Chondrocyte (in vitro differentiated cells): ENCODE measurements around the gene TULP4. TPM values are rescaled to one million over a fixed set of nuclear protein-coding genes. Genes with fewer than 3 reads are reported as not detected.

Experiments used
- DNase-seq: peaks from one replicate; pipeline ENCODE4 v3.0.0; 2021; ENCODE audit warnings: mixed read lengths, low spot score
- H3K27ac Mint-ChIP-seq: one replicate; pipeline ENCODE4 v1.8.0; 2021; ENCODE audit warnings: mild to moderate bottlenecking, moderate library complexity, mixed read lengths; ENCODE audit not compliant: unreplicated experiment
- H3K27me3 Mint-ChIP-seq: 2 replicates; pipeline ENCODE4 v1.8.0; 2021; ENCODE audit warnings: low read depth, mixed read lengths
- H3K36me3 Mint-ChIP-seq: 2 replicates; pipeline ENCODE4 v1.8.0; 2021; ENCODE audit warnings: low read depth, mixed read lengths
- H3K4me1 Mint-ChIP-seq: 2 replicates; pipeline ENCODE4 v1.8.0; 2021; ENCODE audit warnings: low read depth, mild to moderate bottlenecking, mixed read lengths
- H3K4me3 Mint-ChIP-seq: one replicate; pipeline ENCODE4 v1.8.0; 2021; ENCODE audit warnings: mild to moderate bottlenecking, moderate library complexity, mixed read lengths; ENCODE audit not compliant: unreplicated experiment
- H3K9me3 Mint-ChIP-seq: 2 replicates; pipeline ENCODE4 v1.8.0; 2021; ENCODE audit warnings: low read depth, mixed read lengths
- total RNA-seq: library from RNA; stranded (reverse); gene quantifications from 3 replicates; pipeline ENCODE4 v1.2.1, GENCODE V29; 2021
- TF ChIP-seq, protein P1 (sequence below): fragments of 200-600 bp; sonication (generic); IDR thresholded peaks from 2 replicates; pipeline ENCODE4 v1.5.0; 2021; ENCODE audit warnings: antibody characterized with exemption, mild to moderate bottlenecking, moderate library complexity

The TULP4 gene
- total RNA-seq, 1 donor from 2014 or later: 97.7 TPM

DNA sequence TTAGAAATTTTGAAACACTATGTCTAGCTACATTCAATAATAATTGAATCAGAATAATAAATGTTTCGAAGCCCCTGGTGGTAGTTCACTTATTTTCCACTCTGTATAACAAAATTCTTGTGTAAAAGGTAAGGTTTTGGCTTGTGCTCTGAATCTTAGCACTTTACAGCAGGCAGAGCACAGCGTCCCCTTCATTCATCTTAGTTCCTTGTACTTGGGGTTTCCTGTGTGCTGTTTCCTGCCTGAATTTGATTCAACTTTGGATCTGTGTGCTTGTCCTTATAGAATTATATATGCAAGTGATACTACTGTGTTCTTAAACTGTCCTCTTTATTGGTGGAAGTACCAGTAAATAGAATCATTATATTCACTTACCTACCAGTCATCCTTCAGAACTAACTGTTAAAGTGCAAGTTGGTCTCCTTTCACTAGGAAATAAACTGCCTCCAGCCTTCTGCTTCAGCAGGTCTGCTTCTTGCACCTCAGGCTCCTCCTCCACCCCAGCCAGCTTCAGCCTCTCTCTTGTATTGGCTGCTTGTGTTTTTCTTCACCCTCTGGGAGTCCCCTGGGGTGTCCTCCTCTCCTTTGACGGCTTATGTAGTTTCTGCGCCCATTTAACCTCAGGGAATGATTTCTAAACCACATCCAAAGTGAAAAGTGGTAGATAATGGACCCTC, 28.8 kb upstream of the TULP4 start:
- H3K4me1 Mint-ChIP-seq: peaks cover 56% of the 10 kb centered on the region
- peak overlapping the region; percentile 50 for H3K4me3 Mint-ChIP-seq

DNA sequence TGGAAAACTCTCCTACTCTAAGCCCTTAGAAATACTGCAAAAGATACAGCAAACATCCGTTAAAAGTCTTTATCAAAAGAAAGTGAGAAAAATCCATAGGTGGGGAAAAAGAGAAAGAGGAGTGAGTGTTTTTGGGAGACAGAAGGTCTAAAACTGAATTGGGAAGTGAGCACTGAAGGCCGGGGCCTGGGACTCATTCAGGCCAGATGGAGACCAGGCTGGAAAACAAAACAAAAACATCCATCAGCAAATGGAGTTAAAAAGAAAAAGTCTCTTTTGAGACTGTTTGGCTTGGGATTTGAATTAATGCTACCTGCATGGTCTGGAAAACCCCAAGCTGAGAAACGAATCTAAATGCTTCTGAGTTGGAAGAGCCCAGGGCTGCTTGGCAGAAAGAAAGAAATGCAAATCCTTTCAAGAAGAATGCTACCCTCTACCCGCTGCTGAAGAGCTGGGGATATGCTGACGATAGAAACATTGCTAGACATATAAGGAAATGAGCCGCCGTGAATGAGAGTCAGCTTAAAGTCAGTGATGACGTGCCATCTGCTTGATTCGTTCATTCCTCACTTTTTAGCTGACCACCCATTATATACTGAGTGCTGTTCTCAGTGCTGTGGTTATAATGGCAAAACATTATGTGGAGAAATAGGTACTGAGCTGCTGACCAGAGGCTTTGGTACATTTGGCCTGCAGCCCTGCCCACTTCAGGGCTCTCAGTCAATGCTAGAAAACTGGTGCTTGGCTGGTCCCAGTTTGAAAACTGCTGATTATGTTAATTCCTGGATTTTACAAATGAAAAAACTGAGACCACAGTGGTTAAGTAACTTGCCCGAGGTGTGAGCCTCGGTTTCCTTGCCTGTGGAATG, 28.0 kb upstream of the TULP4 start:
- TF ChIP-seq, protein P1, sequence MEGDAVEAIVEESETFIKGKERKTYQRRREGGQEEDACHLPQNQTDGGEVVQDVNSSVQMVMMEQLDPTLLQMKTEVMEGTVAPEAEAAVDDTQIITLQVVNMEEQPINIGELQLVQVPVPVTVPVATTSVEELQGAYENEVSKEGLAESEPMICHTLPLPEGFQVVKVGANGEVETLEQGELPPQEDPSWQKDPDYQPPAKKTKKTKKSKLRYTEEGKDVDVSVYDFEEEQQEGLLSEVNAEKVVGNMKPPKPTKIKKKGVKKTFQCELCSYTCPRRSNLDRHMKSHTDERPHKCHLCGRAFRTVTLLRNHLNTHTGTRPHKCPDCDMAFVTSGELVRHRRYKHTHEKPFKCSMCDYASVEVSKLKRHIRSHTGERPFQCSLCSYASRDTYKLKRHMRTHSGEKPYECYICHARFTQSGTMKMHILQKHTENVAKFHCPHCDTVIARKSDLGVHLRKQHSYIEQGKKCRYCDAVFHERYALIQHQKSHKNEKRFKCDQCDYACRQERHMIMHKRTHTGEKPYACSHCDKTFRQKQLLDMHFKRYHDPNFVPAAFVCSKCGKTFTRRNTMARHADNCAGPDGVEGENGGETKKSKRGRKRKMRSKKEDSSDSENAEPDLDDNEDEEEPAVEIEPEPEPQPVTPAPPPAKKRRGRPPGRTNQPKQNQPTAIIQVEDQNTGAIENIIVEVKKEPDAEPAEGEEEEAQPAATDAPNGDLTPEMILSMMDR: no peak
- no peak for DNase-seq
- Mint-ChIP-seq H3K9me3 (no peaks in the 10 kb centered on the region), H3K27ac (peak overlapping the region; percentile 95), H3K36me3 (no peaks in the 10 kb centered on the region), H3K4me1 (peaks cover 54% of the 10 kb centered on the region), H3K27me3 (no peaks in the 10 kb centered on the region), H3K4me3 (peak overlapping the region; percentile 50)

More for the DNA sequence above, 28.8 kb upstream of the TULP4 start:
- DNase-seq: no peak
- Mint-ChIP-seq H3K27me3 (no peaks in the 10 kb centered on the region), H3K27ac (peak overlapping the region; percentile 95), H3K9me3 (no peaks in the 10 kb centered on the region), H3K36me3 (no peaks in the 10 kb centered on the region)
- TF ChIP-seq, protein P1: peak; percentile 39

- no peak for DNase-seq
- H3K9me3 Mint-ChIP-seq: no peaks in the 10 kb centered on the region
- no peak overlapping the region for H3K4me3 Mint-ChIP-seq
- H3K4me1 Mint-ChIP-seq: peaks cover 47% of the 10 kb centered on the region
- TF ChIP-seq, protein P1: no peak
- H3K36me3 Mint-ChIP-seq: no peaks in the 10 kb centered on the region
- H3K27ac Mint-ChIP-seq: peak overlapping the region; percentile 95
- H3K27me3 Mint-ChIP-seq: no peaks in the 10 kb centered on the region
These were observed 27.2 kb upstream of the TULP4 start for GRCh38 chr6:158284876-158285655.

- no peaks in the 10 kb centered on the region for H3K36me3 Mint-ChIP-seq
- H3K4me3 Mint-ChIP-seq: no peak overlapping the region
- H3K4me1 Mint-ChIP-seq: peaks cover 47% of the 10 kb centered on the region
- no peak for DNase-seq
- H3K27me3 Mint-ChIP-seq: no peaks in the 10 kb centered on the region
- H3K27ac Mint-ChIP-seq: peak overlapping the region; percentile 85
- TF ChIP-seq, protein P1: no peak
- H3K9me3 Mint-ChIP-seq: no peaks in the 10 kb centered on the region
These were observed 26.6 kb upstream of the TULP4 start for GRCh38 chr6:158285656-158286021.

GRCh38 chr6:158286413-158286812, 25.9 kb upstream of the TULP4 start:
- Mint-ChIP-seq H3K27ac (peak overlapping the region; percentile 89), H3K4me3 (no peak overlapping the region), H3K36me3 (peaks cover 2% of the 10 kb centered on the region), H3K4me1 (peaks cover 51% of the 10 kb centered on the region), H3K27me3 (no peaks in the 10 kb centered on the region), H3K9me3 (no peaks in the 10 kb centered on the region)
- TF ChIP-seq, protein P1: no peak
- DNase-seq: no peak
